Activated CD4-positive, alpha-beta memory T cell treated with anti-CD3 and anti-CD28 coated beads, Interleukin-2, amount 10 ng/mL, durations not matched to agents 7 days and 5 days (primary cell): ENCODE measurements around the gene ZNF212. TPM values are rescaled to one million over a fixed set of nuclear protein-coding genes. Genes with fewer than 3 reads are reported as not detected.

Experiments used
- CTCF ChIA-PET: fragments of 350-600 bp; sonication (Branson Sonifier 250); formaldehyde crosslinking; loops from one replicate; lab custom pipeline; 2021; ENCODE audit warnings: antibody characterized with exemption, inconsistent platforms; lab: Charles Lee
- POLR2A ChIA-PET: fragments of 350-600 bp; sonication (Branson Sonifier 250); formaldehyde crosslinking; loops from one replicate; lab custom pipeline; 2021; ENCODE audit warnings: antibody characterized with exemption; lab: Charles Lee
- DNase-seq: peaks from one replicate; pipeline ENCODE4 v3.0.0-alpha.2; 2020
- H3K27ac Mint-ChIP-seq: one replicate; pipeline ENCODE4 v1.8.0; 2021; ENCODE audit warnings: mild to moderate bottlenecking, mixed read lengths
- H3K27me3 Mint-ChIP-seq: one replicate; pipeline ENCODE4 v1.8.0; 2021; ENCODE audit warnings: mixed read lengths
- H3K36me3 Mint-ChIP-seq: one replicate; pipeline ENCODE4 v1.8.0; 2021; ENCODE audit warnings: low read depth, mixed read lengths
- H3K4me1 Mint-ChIP-seq: one replicate; pipeline ENCODE4 v1.8.0; 2021; ENCODE audit warnings: mixed read lengths
- H3K4me3 Mint-ChIP-seq: one replicate; pipeline ENCODE4 v1.8.0; 2021; ENCODE audit warnings: mild to moderate bottlenecking, mixed read lengths
- H3K9me3 Mint-ChIP-seq: one replicate; pipeline ENCODE4 v1.8.0; 2021; ENCODE audit warnings: mixed read lengths
- total RNA-seq, 2 experiments: library from RNA; stranded (reverse); gene quantifications; one replicate each; pipeline ENCODE4 v1.2.3, GENCODE V29; 2021

Gene ZNF212
- total RNA-seq, 2 experiments from 2014 or later: 13.5 to 14.5 TPM

DNA sequence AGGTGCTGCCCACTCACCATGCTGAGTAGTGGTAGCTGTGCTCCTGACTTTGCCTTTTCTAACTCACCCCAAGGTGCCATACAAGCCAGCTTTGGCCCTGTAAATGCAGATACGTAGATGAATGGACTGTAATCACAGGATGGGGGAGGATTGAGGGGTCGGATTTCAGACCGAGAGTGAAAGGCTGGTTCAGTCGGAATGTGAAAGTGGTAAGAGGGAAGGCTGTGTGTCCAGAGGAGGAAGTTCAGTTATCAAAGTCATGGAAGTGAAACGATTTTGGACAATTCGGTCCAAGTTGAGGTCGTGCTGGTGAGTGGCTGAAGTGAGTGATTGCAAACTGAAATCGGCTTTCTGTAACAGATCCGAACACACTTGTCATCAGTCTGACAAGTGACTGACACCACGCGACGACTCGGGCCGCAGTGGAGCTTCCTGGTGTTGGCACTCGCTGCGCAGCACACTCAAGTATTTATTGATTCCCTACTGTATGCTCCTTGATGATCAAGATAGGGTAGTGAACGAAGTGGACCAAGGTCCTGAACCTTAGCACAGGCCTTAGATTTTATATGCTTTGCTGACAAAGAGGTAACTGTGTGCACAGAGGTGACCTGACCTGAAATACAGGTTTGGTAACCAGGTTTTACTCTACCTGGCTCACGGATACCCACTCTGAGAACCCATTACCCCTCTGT lies 33.6 kb upstream of the ZNF212 start:
- Mint-ChIP-seq H3K27ac (peak overlapping the region; percentile 68), H3K9me3 (peaks cover 4% of the 10 kb centered on the region), H3K36me3 (peaks cover 86% of the 10 kb centered on the region), H3K4me1 (peaks cover 84% of the 10 kb centered on the region), H3K4me3 (no peak overlapping the region), H3K27me3 (no peaks in the 10 kb centered on the region)
- DNase-seq: no peak
- CTCF ChIA-PET: interaction anchor here (1.6 kb wide), 1 partner anchor 10 kb away, joined by 8 read pairs; the partner anchor contains the start of gene ZNF282
- POLR2A ChIA-PET: interaction anchor here (0.8 to 2.0 kb wide), 2 partner anchors 10 to 59 kb away, joined by 3 to 9 read pairs; partner anchors contain the start of gene ZNF282

DNA sequence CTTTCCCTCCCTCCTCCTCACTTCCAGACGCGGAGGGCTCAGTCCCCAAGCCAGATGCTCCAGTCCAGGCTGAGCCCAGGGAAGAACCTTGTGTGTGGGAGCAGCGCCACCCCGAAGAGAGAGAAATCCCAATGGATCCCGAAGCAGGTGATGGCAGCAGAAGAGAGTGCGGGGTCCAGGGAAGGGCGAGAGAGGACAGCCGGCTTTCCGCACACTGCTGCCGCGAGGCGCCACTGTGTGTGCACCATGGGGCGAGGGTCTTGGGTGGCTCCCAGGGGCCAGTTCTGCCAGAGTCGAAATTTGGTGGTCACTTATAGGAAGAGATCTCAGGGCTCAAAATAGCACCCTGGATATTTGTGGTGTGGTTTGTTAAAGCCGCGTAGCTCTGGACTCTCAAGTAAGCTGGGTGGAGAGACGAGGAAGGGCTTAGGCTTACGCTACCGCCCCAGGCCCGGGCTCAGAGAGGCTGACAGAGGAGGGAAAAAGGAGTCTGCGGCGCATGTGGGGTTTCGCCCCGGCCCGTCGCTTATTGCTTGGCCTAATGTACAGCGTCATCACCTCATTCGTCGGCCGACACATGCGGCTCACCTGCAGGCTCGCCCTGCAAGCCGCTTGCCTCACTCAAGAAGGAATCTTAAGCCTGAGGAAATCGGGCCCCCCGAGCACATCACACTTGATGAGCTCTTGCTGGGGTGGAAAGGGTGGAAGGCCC lies 32.0 kb upstream of the ZNF212 start:
- ChIA-PET POLR2A (interaction anchor here (1.1 to 1.8 kb wide), 2 partner anchors 12 to 81 kb away, joined by 3 to 6 read pairs; partner anchors contain the start of gene ZNF282), CTCF (interaction anchor here (1.1 to 1.4 kb wide), 2 partner anchors 12 to 14 kb away, joined by 3 to 6 read pairs; partner anchors contain the start of gene ZNF282)
- H3K27me3 Mint-ChIP-seq: no peaks in the 10 kb centered on the region
- peaks cover 4% of the 10 kb centered on the region for H3K9me3 Mint-ChIP-seq
- peaks cover 80% of the 10 kb centered on the region for H3K4me1 Mint-ChIP-seq
- no peak for DNase-seq
- peak overlapping the region; percentile 83 for H3K27ac Mint-ChIP-seq
- no peak overlapping the region for H3K4me3 Mint-ChIP-seq
- H3K36me3 Mint-ChIP-seq: peaks cover 87% of the 10 kb centered on the region

DNA sequence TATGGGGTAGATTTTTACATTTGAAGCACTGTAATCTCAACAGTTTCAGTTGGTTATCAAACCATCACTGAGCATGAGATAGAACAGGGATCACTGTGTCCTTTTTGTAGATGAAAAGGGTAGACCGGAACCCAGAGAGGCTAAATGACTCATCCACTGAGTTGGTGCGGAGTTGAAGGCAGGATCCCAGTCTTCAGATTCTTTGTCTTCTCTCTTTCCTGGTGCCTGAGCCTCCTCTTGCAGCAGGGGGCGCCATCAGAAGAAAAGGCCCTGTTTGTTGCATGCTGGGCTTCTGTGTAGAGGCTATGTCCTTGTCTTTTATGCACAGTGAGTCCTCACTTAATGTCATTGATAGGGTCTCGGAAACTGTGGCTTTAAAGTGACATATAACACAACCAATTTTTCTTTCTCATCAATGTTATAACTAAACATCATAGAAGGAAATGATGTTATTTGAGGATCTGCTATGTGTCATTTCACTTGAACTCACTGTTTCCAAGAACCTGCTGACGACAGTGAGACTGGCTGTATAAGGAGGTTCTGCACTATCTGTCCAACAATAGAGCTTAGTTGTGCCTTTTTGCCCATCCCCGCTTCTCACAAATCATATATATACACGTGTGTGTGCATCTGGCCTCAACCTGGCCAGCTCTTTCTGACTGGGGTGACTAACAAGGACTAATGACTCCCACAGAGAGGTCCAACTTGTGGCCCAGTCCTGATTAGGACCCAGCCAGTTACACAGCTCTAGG lies 29.8 kb upstream of the ZNF212 start:
- CTCF ChIA-PET: interaction anchor here (0.7 to 3.1 kb wide), 8 partner anchors 10 to 75 kb away, joined by 3 to 16 read pairs (median 4); partner anchors contain the start of genes ZNF282 and ZNF783
- DNase-seq: peak; percentile 90
- H3K36me3 Mint-ChIP-seq: peaks cover 80% of the 10 kb centered on the region
- peak overlapping the region; percentile 28 for H3K4me3 Mint-ChIP-seq
- H3K27ac Mint-ChIP-seq: peak overlapping the region; percentile 83
- H3K27me3 Mint-ChIP-seq: no peaks in the 10 kb centered on the region
- POLR2A ChIA-PET: interaction anchor here (0.6 to 3.6 kb wide), 6 partner anchors 14 to 222 kb away, joined by 3 to 33 read pairs (median 4); partner anchors contain the start of genes ZNF282, ZNF398 and ZNF783
- peaks cover 60% of the 10 kb centered on the region for H3K4me1 Mint-ChIP-seq
- H3K9me3 Mint-ChIP-seq: peaks cover 4% of the 10 kb centered on the region

DNA sequence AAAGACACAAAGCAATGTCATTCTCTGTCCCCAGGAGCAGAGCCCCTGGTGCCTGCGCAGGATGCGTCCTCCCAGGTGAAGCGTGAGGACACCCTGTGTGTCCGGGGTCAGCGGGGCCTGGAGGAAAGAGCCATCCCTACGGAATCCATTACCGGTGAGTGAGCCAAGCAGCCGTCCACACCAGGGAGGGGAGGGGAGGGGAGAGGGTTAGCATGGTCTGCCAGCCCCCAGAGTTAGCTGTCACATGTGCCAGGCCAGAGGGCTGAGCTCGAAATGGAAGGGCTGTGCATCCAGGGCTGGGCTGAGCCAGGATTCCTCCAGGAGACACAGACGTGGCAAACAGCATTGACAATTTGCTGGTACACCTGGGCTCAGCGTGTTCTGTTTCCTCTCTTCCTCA lies 28.9 kb upstream of the ZNF212 start:
- Mint-ChIP-seq H3K27ac (peak overlapping the region; percentile 83), H3K36me3 (peaks cover 80% of the 10 kb centered on the region), H3K4me3 (no peak overlapping the region), H3K9me3 (peaks cover 2% of the 10 kb centered on the region), H3K4me1 (peaks cover 58% of the 10 kb centered on the region), H3K27me3 (no peaks in the 10 kb centered on the region)
- POLR2A ChIA-PET: interaction anchor here (0.7 to 3.6 kb wide), 6 partner anchors 11 to 222 kb away, joined by 3 to 33 read pairs (median 4); partner anchors contain the start of genes ZNF282, ZNF398 and ZNF783
- CTCF ChIA-PET: interaction anchor here (0.7 to 3.1 kb wide), 7 partner anchors 11 to 74 kb away, joined by 3 to 16 read pairs (median 5); partner anchors contain the start of genes ZNF282 and ZNF783
- DNase-seq: no peak

DNA sequence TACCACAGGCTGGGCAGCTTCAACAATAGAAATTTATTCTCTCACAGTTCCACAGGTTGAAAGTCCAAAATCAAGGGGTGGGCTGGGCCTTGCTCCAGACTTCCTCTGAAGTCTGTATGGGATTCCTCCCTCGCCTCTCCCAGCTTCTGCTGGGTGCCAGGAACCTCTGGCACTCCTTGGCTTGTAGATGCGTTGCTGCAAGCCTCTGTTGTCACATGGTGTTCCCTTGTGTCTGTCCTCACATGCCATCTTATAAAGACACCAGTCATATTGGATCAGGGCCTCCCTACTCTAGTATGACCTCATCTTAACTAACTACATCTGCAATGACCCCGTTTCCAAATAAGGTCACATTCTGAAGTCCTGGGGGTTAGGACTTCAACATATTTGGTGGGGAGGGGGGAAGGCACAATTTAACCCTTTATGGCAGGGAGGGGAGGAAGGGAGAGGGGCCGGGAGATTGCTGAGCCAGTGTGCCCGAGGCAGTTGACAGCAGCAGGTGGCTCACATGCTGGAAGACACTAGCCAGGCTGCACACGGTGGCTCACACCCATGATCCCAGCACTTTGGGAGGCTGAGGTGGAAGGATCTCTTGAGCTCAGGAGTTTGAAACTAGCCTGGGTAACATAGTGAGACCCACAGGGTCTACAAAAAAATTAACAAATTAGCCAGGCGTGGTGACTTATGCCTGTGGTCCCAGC lies 25.3 kb upstream of the ZNF212 start:
- Mint-ChIP-seq H3K4me3 (no peak overlapping the region), H3K36me3 (peaks cover 82% of the 10 kb centered on the region), H3K4me1 (peaks cover 26% of the 10 kb centered on the region), H3K27me3 (no peaks in the 10 kb centered on the region), H3K9me3 (no peaks in the 10 kb centered on the region), H3K27ac (no peak overlapping the region)
- ChIA-PET POLR2A (interaction anchor here (0.9 to 2.0 kb wide), 3 partner anchors 15 to 25 kb away, joined by 3 to 12 read pairs (median 4); partner anchors contain the start of gene ZNF282), CTCF (interaction anchor here (0.7 to 1.5 kb wide), 2 partner anchors 19 to 268 kb away, joined by 3 read pairs; partner anchors contain the start of gene ZNF282)
- DNase-seq: no peak

DNA sequence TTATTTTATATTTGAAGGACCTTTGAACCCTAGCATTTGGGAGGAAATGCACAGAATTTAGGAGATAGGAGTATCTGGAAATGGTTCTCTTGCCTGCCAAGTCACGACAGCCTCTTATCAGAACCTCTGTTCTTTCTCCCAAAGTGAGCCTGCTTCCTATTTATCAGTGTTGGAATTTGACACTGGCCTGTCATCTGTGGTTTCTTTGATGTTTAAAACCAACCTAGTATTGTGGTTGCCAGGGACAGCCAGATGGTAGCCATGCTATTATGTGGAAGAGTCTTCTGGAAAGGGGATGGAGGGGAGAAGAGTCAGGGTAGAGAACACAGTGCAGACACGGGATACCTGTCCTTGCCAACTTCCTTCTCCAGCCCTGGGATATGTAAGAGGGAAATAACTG lies 23.0 kb upstream of the ZNF212 start:
- Mint-ChIP-seq H3K27me3 (no peaks in the 10 kb centered on the region), H3K4me1 (peaks cover 9% of the 10 kb centered on the region), H3K27ac (no peak overlapping the region), H3K36me3 (peaks cover 77% of the 10 kb centered on the region), H3K9me3 (no peaks in the 10 kb centered on the region), H3K4me3 (no peak overlapping the region)
- CTCF ChIA-PET: interaction anchor here (0.6 kb wide), 1 partner anchor 106 kb away, joined by 3 read pairs; no protein-coding TSS in a partner anchor
- no peak for DNase-seq
- POLR2A ChIA-PET: no interaction called here

DNA sequence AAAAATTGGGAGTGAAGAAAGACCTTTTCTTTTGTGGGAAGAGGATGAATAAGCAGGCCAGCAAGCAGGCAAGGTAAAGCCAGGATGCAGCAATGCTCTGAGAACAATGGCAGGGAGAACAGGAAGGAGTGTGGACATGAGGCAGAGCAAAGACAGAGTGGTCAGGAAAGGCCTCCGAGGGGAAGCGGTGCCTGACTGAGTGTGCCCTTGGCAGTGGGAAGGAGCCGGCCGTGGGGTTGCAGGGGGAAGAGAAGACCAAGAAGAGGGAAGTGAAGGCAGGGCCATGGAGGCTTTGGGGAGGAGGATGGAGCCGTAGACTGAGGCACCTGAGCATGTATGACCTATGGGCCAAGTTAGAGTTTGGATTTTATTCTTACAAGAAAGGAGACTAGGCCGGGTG lies 21.9 kb upstream of the ZNF212 start:
- peaks cover 77% of the 10 kb centered on the region for H3K36me3 Mint-ChIP-seq
- ChIA-PET POLR2A (no interaction called here), CTCF (no interaction called here)
- no peaks in the 10 kb centered on the region for H3K9me3 Mint-ChIP-seq
- H3K4me1 Mint-ChIP-seq: peaks cover 4% of the 10 kb centered on the region
- H3K4me3 Mint-ChIP-seq: no peak overlapping the region
- no peak overlapping the region for H3K27ac Mint-ChIP-seq
- DNase-seq: no peak
- no peaks in the 10 kb centered on the region for H3K27me3 Mint-ChIP-seq

DNA sequence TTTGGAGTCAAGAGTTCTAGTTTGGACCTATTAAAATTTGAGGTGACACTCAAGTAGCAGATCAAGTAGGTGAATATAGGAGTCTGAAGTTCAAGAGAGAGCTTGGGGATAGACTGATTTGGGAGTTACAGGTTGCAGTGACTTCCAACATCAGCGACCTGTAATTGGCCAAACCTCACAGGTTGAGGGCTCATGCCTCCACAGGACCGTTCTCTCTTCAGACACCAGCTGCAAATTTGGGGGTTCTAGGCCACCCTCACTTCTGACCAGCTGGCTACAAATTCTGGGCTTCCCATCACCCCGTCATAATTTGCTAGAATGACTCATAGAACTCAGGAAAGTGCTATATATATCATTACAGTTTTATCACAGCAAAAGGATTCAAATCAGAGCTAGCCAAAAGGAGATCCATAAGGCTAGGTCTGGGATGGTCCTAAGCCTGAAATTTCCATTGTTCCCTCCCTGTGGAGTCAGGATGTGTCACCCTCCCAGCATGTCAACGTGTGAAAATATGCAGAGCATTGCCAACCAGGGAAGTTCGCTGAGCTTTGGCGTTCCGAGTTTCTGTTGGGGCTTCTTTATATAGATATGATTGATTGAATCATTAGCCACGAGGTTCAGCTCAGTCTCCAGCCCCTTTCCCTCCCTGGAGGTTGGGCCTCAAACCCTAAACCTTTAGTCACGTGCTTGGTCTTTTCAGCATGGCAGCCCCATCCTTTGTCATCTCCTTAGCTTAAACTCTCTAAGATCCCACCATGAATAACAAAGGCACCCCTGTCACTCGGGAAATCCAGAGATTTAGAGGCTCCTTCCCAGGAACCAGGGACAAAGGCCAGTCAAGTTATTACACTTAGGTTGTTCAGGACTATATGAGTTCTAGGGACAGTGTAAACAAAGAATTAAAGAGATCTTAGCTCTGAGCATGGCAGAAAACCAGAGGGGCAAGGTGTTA lies 20.7 kb upstream of the ZNF212 start:
- POLR2A ChIA-PET: interaction anchor here (0.6 kb wide), 2 partner anchors 24 to 94 kb away, joined by 3 read pairs; no protein-coding TSS in a partner anchor

DNA sequence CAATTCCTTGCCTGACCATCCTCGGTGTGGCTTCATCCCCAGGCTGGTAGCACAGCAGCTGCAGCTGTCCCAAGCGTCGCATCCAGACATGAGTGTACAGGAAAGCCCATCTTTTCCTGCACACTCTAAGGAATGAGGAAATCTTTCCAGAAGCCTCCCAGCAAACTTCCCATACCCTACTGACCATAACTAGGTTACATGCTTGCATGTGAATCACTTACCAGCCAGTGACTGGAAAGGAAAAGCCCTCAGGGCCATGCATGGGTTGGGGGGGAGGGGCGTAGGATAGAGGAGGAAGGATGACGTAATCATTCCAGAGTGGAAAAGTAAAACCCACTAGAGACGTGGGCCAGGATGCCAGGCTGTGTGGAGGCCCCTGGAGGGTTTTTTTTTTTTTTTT lies 18.9 kb upstream of the ZNF212 start:
- no peaks in the 10 kb centered on the region for H3K27me3 Mint-ChIP-seq
- peaks cover 1% of the 10 kb centered on the region for H3K4me1 Mint-ChIP-seq
- peaks cover 69% of the 10 kb centered on the region for H3K36me3 Mint-ChIP-seq
- POLR2A ChIA-PET: no interaction called here
- no peak overlapping the region for H3K4me3 Mint-ChIP-seq
- no peaks in the 10 kb centered on the region for H3K9me3 Mint-ChIP-seq
- H3K27ac Mint-ChIP-seq: no peak overlapping the region
- CTCF ChIA-PET: no interaction called here
- no peak for DNase-seq

More for the DNA sequence above, 20.7 kb upstream of the ZNF212 start:
- Mint-ChIP-seq H3K9me3 (no peaks in the 10 kb centered on the region), H3K4me3 (no peak overlapping the region), H3K27ac (no peak overlapping the region), H3K27me3 (no peaks in the 10 kb centered on the region), H3K4me1 (peaks cover 4% of the 10 kb centered on the region), H3K36me3 (peaks cover 74% of the 10 kb centered on the region)
- no peak for DNase-seq
- CTCF ChIA-PET: no interaction called here

DNA sequence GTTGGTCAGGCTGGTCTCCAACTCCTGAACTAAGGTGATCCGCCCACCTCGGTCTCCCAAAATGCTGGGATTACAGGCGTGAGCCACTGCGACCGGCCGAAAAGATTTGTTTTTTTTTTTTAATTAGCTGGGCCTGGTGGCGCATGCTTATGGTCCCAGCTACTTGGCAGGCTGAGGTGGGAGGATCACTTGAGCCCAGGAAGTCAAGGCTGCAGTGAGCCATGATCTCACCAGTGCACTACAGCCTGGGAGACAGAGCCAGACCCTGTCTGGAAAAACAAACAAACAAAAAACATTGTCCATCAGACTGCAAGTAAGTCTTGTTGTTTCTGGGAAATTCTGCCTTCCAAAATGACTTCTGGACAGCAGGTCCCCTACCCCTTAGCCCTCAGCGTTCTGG lies 16.3 kb upstream of the ZNF212 start:
- Mint-ChIP-seq H3K9me3 (no peaks in the 10 kb centered on the region), H3K36me3 (peaks cover 51% of the 10 kb centered on the region), H3K27me3 (no peaks in the 10 kb centered on the region), H3K27ac (no peak overlapping the region), H3K4me3 (no peak overlapping the region), H3K4me1 (peaks cover 1% of the 10 kb centered on the region)
- CTCF ChIA-PET: interaction anchor here (0.6 kb wide), 1 partner anchor 1168 kb away, joined by 6 read pairs; no protein-coding TSS in a partner anchor
- POLR2A ChIA-PET: no interaction called here
- DNase-seq: no peak

DNA sequence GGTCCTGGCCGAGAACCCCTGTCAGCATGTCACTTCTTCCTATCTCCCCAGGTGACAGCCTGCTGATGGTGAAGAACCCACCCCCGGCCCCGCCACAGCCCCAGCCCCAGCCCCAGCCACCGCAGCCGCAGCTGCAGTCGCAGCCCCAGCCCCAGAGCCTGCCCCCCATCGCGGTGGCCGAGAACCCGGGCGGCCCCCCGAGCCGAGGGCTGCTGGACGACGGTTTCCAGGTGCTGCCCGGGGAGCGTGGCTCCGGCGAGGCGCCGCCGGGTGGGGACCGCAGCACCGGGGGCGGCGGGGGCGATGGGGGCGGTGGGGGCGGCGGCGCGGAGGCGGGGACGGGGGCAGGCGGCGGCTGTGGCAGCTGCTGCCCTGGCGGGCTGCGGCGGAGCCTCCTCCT lies 15.7 kb upstream of the ZNF212 start:
- peaks cover 45% of the 10 kb centered on the region for H3K36me3 Mint-ChIP-seq
- no peak overlapping the region for H3K4me3 Mint-ChIP-seq
- CTCF ChIA-PET: no interaction called here

More for the DNA sequence above, 15.7 kb upstream of the ZNF212 start:
- Mint-ChIP-seq H3K9me3 (no peaks in the 10 kb centered on the region), H3K4me1 (peaks cover 1% of the 10 kb centered on the region), H3K27me3 (no peaks in the 10 kb centered on the region), H3K27ac (no peak overlapping the region)
- POLR2A ChIA-PET: no interaction called here
- no peak for DNase-seq
